Parathyroid adenoma (tissue), 2 donors: Measurements from ENCODE around the gene IL2RA.

Source experiments
- H2AFZ ChIP-seq: fragments of 300-600 bp; sonication (generic); one replicate; pipeline ENCODE4 v1.7.0; 2017; ENCODE audit warnings: antibody characterized with exemption, mild to moderate bottlenecking
- H3K27ac ChIP-seq: fragments of 300-600 bp; sonication (generic); one replicate; pipeline ENCODE4 v1.7.0; 2017
- H3K27me3 ChIP-seq: fragments of 300-600 bp; sonication (generic); one replicate; pipeline ENCODE4 v1.7.0; 2017; ENCODE audit warnings: low read length; ENCODE audit not compliant: control insufficient read depth, insufficient read depth
- H3K36me3 ChIP-seq: fragments of 300-600 bp; sonication (generic); one replicate; pipeline ENCODE4 v1.7.0; 2017; ENCODE audit warnings: low read length; ENCODE audit not compliant: control insufficient read depth, insufficient read depth
- H3K4me1 ChIP-seq: fragments of 300-600 bp; sonication (generic); one replicate; pipeline ENCODE4 v1.7.0; 2017; ENCODE audit warnings: control low read depth
- H3K4me2 ChIP-seq: fragments of 300-600 bp; sonication (generic); one replicate; pipeline ENCODE4 v1.7.0; 2017; ENCODE audit warnings: low read length
- H3K4me3 ChIP-seq: fragments of 300-600 bp; sonication (generic); one replicate; pipeline ENCODE4 v1.7.0; 2017; ENCODE audit warnings: low read depth, low read length
- H3K79me2 ChIP-seq: fragments of 300-600 bp; sonication (generic); one replicate; pipeline ENCODE4 v1.7.0; 2017; ENCODE audit warnings: control low read depth
- H3K9ac ChIP-seq: fragments of 300-600 bp; sonication (generic); one replicate; pipeline ENCODE4 v1.7.0; 2017; ENCODE audit warnings: mild to moderate bottlenecking
- H3K9me3 ChIP-seq: fragments of 300-600 bp; sonication (generic); one replicate; pipeline ENCODE4 v1.7.0; 2017; ENCODE audit warnings: low read length; ENCODE audit not compliant: control insufficient read depth
- CTCF ChIP-seq: fragments of 300-600 bp; sonication (generic); IDR thresholded peaks from one replicate; pipeline ENCODE4 v1.7.0; 2017; ENCODE audit warnings: antibody characterized with exemption, mild to moderate bottlenecking
- donor health status: primary hyperparathyroidism.

The IL2RA gene

GRCh38 chr10:6046773-6047611 lies 15.2 kb downstream of the IL2RA start:
- H3K27me3 ChIP-seq: no peaks in the 10 kb centered on the region
- no peaks in the 10 kb centered on the region for H3K9me3 ChIP-seq
- no peak overlapping the region for H3K27ac ChIP-seq
- H3K9ac ChIP-seq: no peak overlapping the region
- H3K36me3 ChIP-seq: no peaks in the 10 kb centered on the region
- H3K4me2 ChIP-seq: no peak overlapping the region
- no peak overlapping the region for H2AFZ ChIP-seq
- TF ChIP-seq CTCF: no peak
- H3K4me3 ChIP-seq: no peak overlapping the region
- no peaks in the 10 kb centered on the region for H3K79me2 ChIP-seq
- H3K4me1 ChIP-seq: no peaks in the 10 kb centered on the region

GRCh38 chr10:6045878-6046772 lies 16.0 kb downstream of the IL2RA start:
- Histone ChIP-seq H3K4me1 (no peaks in the 10 kb centered on the region), H2AFZ (no peak overlapping the region), H3K9me3 (no peaks in the 10 kb centered on the region), H3K79me2 (no peaks in the 10 kb centered on the region), H3K36me3 (no peaks in the 10 kb centered on the region), H3K9ac (no peak overlapping the region), H3K27ac (no peak overlapping the region), H3K4me2 (no peak overlapping the region), H3K4me3 (no peak overlapping the region), H3K27me3 (no peaks in the 10 kb centered on the region)
- TF ChIP-seq CTCF: no peak

GRCh38 chr10:6045314-6045848 lies 16.8 kb downstream of the IL2RA start:
- TF ChIP-seq CTCF: no peak
- H3K27ac ChIP-seq: no peak overlapping the region
- no peaks in the 10 kb centered on the region for H3K4me1 ChIP-seq
- H2AFZ ChIP-seq: no peak overlapping the region
- H3K9me3 ChIP-seq: no peaks in the 10 kb centered on the region
- H3K79me2 ChIP-seq: no peaks in the 10 kb centered on the region
- H3K27me3 ChIP-seq: no peaks in the 10 kb centered on the region
- H3K4me2 ChIP-seq: no peak overlapping the region
- H3K4me3 ChIP-seq: no peak overlapping the region
- no peak overlapping the region for H3K9ac ChIP-seq
- no peaks in the 10 kb centered on the region for H3K36me3 ChIP-seq

GRCh38 chr10:6044751-6045313 lies 17.3 kb downstream of the IL2RA start:
- Histone ChIP-seq H3K79me2 (no peaks in the 10 kb centered on the region), H3K4me1 (no peaks in the 10 kb centered on the region), H3K9ac (no peak overlapping the region), H3K4me2 (no peak overlapping the region), H2AFZ (no peak overlapping the region), H3K27ac (no peak overlapping the region), H3K36me3 (no peaks in the 10 kb centered on the region), H3K9me3 (no peaks in the 10 kb centered on the region), H3K4me3 (no peak overlapping the region), H3K27me3 (no peaks in the 10 kb centered on the region)
- TF ChIP-seq CTCF: no peak
